Glomerular visceral epithelial cell (primary cell): ENCODE data around the gene LGI4.
"Not testable (repeated sequence)": the region's sequence is repeated elsewhere in the genome, so short reads cannot be mapped to it uniquely, and the experiment has no call there.

Experiments
- DNase-seq: peaks from one replicate; pipeline ENCODE4 v3.0.0-alpha.2; 2016; ENCODE audit errors: extremely low spot score

Gene LGI4

GRCh38 chr19:35160629-35161433 is 26.0 kb upstream of the LGI4 start:
- no peak for DNase-seq

DNA sequence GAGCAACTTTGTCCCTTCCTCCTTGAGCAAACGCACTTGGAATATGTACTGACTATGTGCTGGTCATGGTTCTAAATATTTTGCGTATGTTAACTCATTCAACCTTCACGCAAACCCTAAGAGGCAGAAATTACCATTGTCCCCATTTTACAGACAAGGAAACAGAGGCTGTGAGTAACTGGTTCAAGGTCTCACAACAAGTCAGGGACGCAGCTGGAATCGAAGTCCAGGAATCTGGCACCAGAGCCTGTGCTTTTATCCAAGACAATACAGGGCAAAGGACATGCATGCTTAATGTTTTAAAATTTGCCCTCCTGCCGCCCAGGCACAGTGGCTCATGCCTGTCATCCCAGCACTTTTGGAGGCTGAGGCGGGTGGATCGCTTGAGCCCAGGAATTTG is 24.7 kb upstream of the LGI4 start:
- no peak for DNase-seq

DNA sequence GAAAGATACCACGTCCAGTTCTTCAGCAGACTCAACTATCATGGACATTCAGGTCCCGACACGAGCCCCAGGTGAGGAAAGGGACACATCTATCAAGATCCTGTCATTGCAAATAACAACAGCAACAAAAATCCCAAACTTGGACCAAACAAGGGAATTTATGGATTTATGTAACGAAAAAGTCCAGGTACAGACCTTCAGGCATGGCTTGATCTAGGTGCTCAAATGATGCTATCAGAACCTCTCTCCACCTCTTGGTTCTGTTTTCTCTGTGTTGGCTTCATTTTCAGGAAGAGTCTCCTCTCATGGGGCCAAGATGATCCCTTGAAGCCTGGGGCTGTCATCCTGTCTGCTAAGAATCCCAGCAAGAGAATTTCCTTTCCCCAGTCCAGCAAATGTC is 22.6 kb upstream of the LGI4 start:
- no peak for DNase-seq

DNA sequence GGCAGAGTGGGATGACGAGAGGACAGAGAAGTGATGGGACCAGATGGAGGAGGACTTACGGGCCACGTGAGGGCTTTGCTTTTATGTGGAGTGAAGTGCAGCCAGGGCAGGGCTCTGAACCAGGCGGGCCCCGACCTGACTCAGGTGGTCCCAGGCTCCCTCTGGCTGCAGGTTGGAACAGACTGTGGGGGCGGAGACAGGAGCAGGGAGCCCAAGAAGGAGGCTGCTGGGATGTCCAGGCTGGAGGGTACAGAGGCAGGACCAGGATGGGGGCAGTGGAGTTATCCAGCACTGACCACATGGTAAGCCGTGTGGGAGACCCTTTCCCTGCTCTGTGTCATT is 21.8 kb upstream of the LGI4 start:
- DNase-seq = no peak

GRCh38 chr19:35155981-35156672 is 21.3 kb upstream of the LGI4 start:
- no peak for DNase-seq

DNA sequence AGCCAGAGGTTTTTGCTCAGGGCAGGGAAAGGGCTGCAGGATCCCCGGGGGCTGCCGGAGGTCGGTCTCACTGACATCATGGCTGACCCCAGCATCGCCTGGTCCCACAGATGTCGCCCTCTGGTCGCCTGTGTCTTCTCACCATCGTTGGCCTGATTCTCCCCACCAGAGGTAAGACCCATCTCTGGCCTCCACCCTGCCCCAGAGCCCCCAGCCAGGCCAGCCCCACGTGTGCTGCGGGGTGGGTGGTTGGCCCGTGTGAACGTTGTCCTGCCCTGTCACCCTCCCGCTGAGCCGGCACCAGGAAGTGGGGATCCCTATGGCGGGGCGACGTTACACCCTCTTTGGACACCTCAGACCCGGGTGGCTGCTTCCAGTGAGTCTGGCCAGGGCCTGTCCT is 20.6 kb upstream of the LGI4 start:
- DNase-seq = no peak

GRCh38 chr19:35154525-35155406 is 19.9 kb upstream of the LGI4 start, which contains the start of gene FXYD5:
TSS of gene FXYD5 (plus strand) at chr19:35154735. CDS start at chr19:35155551, 816 bp downstream.
- DNase-seq = peak; percentile 74

DNA sequence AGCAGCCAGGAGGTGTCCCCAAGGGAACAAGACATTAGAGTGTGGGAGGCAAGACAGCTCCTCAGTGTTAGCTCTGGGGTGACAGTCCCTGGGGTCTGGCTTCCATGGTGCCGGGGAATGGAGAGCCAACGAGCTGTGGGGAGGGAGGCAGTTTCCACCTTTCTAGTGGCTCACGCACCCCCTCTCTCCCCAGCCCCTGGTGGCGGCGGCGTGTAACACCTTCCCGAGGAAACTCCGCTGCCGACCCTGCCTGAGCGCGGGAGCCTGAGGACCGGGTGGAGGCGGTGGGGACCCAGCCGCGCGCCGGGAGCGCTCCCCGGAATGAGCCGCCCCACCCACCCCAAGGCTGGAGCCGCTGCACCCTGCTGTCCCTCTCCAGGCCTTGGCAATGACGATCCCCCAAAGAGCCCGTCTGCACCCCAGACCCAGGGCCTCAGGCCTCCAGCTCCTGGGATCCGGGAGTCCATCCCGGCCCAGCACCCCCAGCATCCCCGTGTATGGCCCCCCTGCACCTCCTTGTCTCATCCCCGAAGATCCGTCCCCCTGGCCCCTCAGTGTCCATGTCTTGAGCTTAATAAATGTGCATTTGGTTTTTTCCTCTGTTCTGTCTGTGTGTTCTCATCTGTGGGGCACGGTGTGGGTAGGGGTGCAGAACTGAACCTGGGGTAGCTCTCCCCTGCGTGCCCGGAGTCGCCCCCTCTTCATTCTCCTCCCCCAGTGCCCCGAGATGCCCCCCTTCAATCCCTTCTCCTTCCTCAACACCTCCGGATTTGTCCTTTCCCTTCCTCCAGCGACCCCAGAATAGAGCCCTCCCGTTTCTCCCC is 19.1 kb upstream of the LGI4 start:
- DNase-seq = peak; percentile 57

DNA sequence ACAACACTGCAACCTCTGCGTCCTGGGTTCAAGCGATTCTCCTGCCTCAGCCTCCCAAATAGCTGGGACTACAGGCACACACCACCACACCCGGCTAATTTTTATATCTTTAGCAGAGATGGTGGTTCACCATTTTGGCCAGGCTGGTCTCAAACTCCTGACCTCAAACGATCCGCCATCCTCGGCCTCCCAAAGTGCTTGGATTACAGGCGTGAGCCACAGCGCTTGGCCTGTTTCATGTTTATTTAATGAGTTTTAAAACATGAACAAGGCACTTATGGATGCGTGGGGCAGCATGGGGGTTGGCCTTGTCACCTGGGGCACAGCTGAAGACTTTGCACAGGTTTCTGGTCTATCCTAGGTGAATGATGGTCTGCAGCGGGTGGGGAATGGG is 18.3 kb upstream of the LGI4 start:
- DNase-seq = not testable (repeated sequence)

GRCh38 chr19:35151273-35152065 is 16.6 kb upstream of the LGI4 start:
- no peak for DNase-seq

DNA sequence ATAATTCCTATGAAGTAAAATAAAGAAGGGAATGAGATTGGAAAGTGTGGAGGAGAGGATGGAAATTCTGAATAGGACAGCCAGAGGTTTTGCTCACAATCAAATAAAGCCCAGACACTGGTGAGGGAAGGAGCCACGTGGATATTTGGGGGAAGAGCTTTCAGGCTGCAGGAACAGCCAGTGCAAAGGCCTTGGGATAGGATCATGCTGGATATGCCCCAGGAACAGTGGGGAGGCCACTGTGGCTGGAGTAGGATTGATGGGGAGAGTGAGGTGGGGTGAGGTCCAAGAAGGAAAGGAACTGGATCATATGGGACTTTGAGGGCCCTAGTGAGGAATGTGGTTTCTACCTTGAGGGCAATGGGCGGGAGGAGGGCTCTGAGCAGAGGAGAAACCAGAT is 15.6 kb upstream of the LGI4 start:
- no peak for DNase-seq

- no peak for DNase-seq
Measured at GRCh38 chr19:35149463-35149862, 14.6 kb upstream of the LGI4 start.

DNA sequence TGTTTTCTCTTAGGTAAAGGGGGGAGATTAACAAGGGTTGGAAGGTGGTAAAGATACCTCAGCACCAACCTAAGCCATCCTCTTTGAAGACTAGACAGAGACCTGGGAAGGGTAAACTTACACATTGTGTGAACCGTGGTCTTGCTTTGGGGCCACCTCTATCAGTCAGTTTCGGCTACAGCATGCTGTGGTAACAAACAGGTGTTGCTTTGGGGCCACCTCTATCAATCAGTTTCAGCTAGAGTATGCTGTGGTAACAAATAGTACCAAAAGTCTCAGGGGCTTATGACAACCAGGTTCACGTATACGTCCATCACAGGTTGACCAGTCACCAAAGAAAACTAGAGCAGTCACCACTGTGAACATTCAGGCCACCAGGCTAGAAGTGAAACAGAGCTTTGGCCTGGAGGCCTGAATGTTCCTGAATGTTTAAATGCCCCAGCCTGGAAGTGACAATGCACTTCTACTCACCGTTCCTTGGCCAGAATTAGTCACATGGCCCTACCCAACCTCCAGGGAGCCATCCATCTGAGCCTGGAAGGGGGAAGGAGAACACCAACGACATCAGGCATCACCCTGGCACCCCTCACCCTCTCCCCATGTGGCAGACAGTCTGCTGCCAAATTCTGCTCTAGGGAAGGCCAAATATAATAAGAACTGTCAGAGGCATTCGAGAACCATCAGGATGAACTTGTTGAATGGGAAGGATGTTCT is 12.0 kb upstream of the LGI4 start:
- no peak for DNase-seq

DNA sequence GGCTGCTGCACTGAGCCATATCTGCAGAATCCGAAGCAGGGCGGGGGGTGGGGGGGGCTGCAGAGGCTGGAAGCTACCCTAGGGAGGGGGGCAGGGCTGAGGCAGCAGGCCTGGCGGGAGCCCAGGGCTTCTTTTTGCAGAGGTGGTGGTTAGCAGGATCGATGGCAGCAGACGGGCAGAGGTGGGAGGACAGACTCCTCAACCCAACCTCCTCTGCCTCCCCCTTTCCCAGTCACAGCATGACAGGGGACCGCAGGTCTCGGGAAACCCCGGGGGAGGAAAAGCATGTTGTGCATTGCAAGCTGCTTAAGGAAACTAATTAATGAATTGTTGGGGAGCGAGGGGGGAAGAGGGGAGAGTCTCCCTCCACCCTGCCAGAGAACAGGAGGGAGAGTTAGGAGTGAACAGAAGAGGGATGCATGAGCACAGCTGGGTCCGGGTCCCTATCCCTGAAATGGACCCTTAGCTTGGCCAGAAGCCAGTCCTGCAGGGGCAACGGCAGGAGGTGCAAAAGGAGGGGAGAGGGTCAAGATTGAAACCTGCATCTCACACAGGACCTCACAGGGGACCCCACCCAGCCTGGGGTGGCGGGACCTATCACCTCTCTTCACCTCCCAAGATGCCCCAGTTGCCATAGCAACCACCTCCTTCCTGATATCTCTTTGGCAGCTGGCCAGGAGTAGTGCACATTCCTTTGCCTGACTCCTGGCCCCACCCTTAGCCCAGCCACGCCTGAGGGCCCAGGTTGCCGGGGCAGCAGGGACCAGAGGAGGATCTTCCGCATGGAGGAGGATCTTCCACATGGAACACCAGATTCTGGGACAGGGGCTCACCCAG is 10.0 kb upstream of the LGI4 start:
- DNase-seq = peak; percentile 81

GRCh38 chr19:35144259-35144599 is 9.4 kb upstream of the LGI4 start:
- no peak for DNase-seq

DNA sequence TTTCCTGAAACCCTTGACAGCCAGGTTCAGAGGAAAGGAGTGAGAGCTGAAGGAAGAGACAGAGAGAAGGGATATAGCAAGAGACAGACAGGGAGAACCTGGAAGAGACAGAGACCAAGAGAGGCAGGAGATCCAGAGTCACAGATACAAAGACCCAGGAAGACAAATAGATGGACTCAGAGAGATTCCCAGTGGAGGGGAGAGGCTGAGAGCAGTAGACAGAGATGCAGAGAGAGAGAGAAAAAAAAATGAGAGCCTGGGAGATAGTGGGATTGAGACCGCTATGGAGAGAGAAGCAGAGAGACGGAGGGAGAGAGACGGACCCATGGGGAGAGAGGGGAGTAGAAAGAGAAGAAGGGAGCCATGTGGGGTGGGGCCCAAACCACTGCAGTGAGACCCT is 9.0 kb upstream of the LGI4 start:
- no peak for DNase-seq

GRCh38 chr19:35143231-35143715 is 8.4 kb upstream of the LGI4 start, which contains the start of gene FXYD7:
TSS of gene FXYD7 (plus strand) at chr19:35143255. CDS start at chr19:35143334, 79 bp downstream.
- DNase-seq = no peak

GRCh38 chr19:35142606-35143230 is 7.9 kb upstream of the LGI4 start:
- peak; percentile 57 for DNase-seq
